Stimulated activated CD8-positive, alpha-beta memory T cell treated with anti-CD3 and anti-CD28 coated beads, Interleukin-7, amount 100 ng/mL, for 48 hours (primary cell): ENCODE data around the gene ACAT2.
A peak's percentile ranks its signal among the peaks of the same experiment; 100 is the strongest.
"Not testable (repeated sequence)": the region's sequence is repeated elsewhere in the genome, so short reads cannot be mapped to it uniquely, and the experiment has no call there.

Experiments used
- DNase-seq, 2 donors: peaks; one replicate each; pipeline ENCODE4 v3.0.0-alpha.2; 2020; ENCODE audit warnings: low read depth in 1 of 2; ENCODE audit errors: extremely low read depth in 1 of 2

The ACAT2 gene

DNA sequence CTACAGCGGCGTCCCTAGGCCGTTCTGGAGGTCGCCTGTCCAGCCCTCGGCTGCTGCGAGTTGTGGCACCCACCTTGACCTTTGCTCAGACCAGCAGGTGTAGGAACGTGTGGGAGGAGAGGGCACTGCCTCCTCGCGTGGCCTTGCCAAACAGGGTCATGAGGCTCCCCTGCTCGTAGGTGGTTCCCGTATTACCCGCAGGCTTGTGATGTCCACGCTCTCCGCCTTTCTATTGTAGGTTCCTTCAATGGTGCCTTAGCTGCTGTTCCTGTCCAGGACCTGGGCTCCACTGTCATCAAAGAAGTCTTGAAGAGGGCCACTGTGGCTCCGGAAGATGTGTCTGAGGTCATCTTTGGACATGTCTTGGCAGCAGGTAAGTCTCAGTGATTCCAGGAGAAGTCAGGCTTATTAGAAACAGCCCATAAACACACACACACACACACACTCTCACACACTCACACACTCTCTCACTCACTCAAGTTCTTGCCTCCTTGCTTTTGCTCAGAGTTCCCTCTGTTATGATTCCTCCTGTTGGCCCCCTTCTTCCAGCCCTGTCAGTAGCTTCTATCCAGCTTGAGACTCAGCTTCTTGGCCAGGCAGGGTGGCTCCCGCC, 942 bp downstream of the ACAT2 start:
- DNase-seq: peak in 1 of 2 donors; percentile 2

DNA sequence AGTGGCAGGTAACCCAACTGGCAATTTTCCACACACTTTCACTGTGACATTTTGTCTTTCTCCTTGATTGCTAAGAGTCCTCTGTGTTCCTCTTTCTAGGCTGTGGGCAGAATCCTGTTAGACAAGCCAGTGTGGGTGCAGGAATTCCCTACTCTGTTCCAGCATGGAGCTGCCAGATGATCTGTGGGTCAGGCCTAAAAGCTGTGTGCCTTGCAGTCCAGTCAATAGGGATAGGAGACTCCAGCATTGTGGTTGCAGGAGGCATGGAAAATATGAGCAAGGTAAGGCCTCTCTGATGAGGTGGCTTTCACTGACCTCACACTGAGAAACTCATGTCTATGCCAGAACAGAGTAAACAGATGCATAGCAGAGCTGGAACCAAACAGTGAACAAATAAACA, 5.1 kb downstream of the ACAT2 start:
- DNase-seq: no peak

DNA sequence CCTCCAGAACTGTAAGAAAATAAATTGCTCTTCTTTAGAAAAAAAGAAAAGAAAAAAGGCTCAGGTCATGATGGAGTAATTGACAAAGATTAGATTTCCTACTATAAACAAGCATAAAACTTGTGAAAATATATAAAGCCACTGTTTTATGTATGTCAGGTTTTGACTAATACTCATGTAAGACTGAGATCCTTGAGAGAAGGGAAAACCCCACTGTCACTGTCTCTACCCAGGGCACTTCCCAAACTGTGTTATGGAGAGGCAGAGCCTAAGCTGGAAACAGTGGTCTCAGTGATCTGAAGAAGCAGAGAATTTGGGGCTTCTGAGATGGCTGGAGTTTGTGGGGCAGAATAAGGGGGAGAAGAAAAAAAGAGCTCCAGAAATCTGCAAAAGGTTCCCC, 7.6 kb downstream of the ACAT2 start:
- DNase-seq: no peak

DNA sequence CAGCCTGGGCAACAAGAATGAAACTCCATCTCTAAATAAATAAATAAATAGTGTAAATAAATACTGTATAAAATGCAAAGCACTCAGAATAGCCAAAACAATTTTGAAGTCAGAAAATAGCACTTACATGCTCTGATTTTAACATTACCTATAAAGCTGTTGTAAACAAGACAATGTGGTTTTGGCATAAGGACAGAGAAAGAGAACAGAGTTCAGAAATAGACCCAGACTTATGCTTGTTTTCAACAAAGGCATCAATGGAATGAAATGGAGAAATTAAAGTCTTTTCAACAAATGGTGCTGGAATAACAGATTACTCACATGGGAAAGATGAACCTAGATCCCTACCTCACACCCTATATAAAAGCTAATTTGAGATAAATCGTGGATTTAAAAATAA, 10.4 kb downstream of the ACAT2 start:
- DNase-seq: no peak

DNA sequence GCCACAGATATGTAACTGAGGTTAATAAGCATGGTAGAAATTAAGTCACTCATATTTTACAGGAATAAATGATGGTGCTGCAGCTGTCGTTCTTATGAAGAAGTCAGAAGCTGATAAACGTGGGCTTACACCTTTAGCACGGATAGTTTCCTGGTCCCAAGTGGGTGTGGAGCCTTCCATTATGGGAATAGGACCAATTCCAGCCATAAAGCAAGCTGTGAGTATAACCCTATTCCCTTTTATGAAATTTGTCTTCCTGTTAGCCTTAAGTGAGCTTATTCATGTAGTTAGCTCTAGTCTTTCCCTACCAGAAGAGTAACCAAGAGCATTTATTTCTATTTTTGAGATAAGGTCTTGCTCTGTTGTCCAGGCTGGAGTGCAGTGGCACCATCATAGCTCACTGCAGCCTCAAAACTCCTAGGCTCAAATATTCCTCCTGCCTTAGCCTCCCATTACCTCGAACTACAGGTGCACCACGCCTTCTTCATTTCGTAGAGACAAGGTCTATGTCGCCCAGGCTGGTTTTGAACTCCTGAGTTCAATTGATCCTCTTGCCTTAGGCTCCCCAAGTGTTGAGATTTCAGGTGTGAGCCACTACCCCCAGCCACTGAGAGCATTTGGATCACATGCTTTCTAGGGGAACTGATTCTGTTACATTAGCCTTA, 15.5 kb downstream of the ACAT2 start:
- no peak for DNase-seq

DNA sequence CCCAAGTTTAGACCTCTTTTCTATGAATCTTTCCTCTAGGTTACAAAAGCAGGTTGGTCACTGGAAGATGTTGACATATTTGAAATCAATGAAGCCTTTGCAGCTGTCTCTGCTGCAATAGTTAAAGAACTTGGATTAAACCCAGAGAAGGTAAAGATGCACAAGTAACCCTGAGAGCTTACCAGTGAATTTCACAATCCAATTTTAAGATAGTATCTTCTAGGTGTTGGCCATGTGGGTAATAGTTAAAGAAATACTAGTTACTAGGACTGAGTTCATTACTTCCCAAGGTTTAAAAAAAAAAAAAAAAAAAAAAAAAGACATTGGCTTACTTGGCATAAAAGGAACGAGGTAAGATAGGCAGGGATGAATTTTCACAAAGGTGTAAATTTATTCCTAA, 16.3 kb downstream of the ACAT2 start:
- no peak for DNase-seq

DNA sequence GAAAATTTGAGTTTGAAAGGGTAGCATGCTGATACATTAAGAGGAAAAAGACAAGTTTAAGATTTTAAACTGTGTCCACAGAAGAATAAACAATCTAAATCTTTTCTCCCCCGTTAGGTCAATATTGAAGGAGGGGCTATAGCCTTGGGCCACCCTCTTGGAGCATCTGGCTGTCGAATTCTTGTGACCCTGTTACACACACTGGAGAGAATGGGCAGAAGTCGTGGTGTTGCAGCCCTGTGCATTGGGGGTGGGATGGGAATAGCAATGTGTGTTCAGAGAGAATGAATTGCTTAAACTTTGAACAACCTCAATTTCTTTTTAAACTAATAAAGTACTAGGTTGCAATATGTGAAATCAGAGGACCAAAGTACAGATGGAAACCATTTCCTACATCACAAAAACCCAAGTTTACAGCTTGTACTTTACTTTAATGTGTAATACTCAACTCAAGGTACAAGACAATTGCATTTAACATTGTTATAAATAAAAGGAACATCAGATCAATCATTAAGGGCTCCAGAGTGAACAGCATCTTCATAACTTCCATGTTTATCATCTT, 16.8 kb downstream of the ACAT2 start:
- no peak for DNase-seq

DNA sequence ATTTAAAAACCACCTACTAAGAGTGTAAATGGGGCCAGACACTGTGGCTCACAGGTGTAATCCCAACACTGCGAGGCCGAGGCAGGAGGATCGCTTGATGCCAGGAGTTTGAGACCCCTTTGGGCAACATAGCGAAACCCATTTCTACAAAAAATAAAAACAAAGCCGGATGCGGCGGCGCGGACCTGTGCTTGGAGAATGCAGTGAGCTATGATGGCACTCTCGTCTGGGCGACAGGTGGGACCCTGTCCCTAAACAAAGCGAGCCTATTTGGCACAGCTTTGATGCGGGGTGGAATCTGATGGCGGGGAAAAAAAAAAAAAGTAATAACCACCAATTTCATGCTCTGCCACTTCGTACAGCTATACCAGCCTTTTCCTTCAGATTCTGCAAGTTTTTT, 26.4 kb downstream of the ACAT2 start:
- no peak for DNase-seq

DNA sequence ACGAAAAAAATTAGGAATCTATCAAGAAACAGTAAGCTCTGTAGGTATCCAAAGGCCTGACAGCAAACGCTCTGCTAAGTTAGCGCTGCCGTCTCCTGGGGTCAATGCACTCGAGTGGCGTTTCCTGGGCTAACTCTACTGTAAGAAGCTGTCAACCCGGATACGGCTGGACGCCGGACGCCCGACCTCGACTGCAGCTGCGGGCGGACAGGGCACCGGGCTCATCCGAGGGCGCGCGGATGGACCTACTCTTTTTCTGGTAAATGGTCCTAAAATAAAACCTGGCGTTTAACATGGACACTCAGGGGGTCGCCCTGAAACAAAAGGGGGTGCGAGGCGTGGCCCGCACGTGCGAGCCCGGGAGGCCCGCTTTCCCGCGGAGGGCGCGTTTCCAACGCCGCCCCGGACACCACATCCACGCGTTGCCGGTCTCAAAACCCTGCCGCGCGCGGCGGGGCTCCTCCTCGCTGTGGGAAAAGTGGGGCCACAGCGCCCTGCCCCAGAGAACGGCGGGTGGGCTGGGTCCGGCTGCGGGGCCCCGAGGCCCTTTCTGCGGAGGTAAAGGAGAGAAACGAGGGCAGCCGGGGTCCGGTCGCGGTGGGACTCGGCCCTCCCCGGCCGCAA, 27.0 kb downstream of the ACAT2 start:
- no peak for DNase-seq

DNA sequence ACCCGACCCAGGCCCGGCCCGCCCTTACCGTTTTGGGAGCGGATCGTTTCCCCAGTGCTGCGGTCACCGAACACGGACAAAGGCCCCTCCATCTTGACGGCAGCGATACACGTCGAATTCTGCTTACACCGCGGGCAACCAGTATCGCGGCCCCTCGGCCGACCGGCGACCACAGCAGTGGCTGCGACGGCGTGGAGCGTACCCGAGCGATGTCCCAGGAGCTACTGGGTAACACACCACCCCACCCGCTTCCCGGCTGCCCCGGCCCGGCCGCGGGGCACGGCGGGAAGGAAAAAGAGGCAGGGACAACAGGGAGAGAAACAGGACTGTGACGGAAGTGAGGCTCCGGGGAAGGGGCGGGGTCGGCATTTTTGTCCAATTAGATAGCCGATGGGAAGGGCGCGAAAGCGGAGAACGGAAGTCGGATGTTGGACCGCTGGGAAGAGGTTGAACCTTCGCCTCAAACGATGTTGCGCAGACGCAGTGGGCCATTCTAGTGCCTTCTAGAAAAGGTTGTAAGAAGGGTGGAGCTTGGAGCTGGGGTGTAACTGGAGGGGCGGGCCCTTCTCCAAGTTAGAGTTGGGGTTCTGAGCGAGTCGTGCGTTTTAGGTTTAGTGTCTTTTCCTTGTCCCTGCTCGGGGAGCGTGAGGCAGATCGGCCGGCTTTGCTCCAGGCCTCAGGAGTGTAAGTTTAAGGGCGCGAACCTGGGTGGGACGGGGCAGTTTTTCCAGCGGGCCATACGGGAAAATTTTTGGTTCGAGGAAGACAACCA, 27.7 kb downstream of the ACAT2 start, which contains the start of gene TCP1:
TSS of gene TCP1 (minus strand) at position 226 of the 772 bp plus-strand sequence. CDS start at position 92, 134 bp downstream.
- DNase-seq: peak; percentile 98 to 100

DNA sequence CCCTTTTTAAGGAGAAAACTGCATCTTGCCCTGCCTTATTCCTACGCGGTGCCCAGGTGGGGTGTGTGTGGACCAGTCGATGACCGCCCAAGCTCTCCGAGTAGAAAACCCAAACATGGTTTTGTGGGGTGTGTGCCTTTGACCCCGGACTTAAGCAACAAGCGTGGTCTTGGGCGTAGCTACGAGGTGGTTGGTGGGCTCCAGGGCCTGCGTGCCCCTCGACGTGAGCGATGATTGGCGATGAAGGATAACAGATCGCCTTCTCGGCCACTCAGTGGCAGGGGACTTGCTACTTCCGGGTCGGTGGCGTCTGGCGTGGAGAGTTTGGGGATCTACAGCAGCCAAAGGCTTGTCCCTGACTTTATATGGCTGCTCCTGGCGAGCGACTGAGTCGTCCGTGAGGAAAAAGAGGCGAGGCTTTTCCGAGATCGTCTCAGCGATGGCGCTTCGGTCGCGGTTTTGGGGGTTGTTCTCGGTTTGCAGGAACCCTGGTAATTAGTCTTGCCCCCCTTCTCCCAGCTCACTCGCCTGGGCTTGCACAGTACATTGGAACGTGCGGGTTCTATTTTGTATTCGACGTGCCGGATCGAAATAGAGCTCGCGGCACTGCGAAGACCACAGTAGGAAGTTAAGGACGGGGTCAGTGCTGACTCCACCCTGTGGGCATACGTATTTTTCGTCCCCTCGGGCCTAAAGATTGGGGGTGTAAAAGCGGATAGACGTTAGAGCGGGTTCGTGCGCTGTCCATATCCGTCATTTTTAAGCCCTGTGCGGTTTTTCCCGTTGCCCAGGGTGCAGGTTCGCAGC, 28.5 kb downstream of the ACAT2 start, which contains the start of gene MRPL18:
TSS of gene MRPL18 (plus strand) at position 319 of the 807 bp plus-strand sequence. CDS start at position 440, 121 bp downstream.
- DNase-seq: peak; percentile 71 to 93

DNA sequence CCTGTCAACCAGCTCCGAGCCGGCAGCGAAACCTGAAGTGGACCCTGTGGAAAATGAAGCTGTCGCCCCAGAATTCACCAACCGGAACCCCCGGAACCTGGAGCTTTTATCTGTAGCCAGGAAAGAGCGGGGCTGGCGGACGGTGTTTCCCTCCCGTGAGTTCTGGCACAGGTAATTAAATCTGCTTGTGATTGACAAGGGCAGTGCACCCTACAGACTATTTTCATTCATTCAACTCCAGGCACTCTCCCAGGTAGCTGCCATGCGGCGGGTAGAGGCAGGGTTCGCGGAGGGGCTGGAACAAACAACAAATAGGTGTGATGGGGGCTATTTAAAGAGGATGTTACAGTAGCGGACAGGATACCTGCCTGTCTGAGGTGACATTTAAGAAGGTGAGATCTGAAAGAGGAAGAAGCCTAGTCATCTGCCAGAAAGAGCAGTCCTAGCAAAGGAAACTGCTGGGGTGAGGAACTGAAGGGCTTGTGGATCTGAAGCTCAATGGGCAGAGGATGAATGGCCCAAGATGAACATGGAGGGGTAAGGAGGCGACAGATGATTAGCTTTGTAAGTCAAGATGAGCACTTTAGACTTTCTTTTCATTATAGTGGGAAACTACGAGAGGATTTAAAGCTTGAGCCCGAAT, 29.2 kb downstream of the ACAT2 start:
- DNase-seq: no peak

DNA sequence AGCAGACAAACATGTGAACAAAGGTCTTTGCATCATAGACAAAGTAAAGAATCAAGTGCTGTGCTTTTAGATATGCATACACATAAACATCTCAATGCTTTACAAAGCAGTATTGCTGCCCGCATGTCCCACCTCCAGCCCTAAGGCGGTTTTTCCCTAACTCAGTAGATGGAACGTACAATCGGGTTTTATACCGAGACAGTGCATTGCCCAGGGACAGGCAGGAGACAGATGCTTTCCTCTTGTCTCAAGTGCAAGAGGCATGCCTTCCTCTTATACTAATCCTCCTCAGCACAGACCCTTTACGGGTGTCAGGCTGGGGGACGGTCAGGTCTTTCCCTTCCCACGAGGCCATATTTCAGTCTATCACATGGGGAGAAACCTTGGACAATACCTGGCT, 33.1 kb downstream of the ACAT2 start:
- DNase-seq: not testable (repeated sequence)

DNA sequence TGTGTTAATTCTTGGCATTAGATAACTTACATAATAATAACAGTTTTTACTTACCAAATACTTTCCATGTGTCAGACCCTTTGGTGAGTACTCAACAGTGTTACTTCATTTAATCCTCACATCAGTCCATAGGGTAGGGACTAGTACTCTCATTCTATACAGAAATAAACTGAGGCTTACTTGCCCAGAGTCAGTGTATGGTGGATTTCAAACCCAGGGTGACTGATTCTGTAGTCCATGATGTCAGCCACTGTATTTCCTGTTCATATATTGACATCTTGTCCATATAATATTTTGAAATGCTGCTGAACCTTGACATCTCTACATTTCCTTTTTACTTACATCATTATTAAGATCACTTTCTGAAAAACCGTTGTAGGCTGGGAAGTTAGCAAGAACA, 35.7 kb downstream of the ACAT2 start:
- DNase-seq: no peak

DNA sequence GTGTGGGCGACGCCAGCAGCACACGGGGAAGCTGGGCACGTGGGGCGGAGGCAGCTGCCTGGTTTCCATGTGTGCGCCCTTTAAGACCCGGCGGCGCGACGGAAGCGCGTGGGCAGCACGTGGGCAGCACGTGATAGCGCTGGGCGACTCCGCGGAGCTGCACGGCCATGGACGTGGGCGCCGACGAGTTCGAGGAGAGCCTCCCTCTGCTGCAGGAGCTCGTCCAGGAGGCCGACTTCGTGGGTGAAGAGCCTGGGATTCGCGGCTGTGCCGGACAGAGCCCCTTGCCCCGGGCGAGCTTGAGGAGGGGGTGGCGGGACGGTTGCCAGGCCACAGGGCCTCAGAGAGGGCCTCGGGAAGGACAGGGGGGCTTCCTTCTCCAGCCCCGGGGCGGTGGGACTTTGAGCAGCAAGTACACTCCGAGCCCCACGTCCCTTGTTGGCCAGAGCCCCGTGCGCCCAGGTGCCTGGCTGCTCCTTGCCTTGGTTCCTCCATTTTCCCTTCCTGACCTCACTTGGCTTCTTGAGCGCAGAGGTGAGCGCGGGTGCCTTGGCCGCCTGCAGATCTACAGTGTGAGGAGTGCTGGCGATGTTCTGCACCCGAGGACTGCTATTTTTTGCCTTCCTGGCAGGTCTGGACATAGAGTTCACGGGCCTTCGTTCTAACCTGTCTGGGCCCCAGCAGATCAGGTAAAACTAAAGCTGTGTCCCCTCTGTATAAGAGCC, 38.5 kb downstream of the ACAT2 start, which contains the start of gene PNLDC1:
TSS of gene PNLDC1 (plus strand) at position 136 of the 725 bp plus-strand sequence. CDS start at position 168, 32 bp downstream.
- DNase-seq: no peak

DNA sequence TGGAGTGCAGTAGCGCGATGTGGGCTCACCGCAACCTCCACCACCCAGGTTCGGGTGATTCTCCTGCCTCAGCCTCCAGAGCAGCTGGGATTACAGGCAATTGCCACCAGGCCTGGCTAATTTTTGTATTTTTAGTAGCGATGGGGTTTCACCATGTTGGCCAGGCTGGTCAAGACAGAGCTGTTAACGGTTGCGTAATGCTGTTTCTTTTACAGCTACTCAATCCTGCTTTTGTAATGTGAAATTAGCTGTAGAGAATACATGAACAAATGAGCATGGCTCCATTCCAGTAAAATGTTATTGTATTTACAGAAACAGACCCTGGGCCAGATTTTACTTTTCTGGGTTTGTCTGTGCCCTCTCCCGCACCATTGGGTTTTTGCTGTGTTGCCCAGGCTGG, 40.1 kb downstream of the ACAT2 start:
- DNase-seq: no peak

DNA sequence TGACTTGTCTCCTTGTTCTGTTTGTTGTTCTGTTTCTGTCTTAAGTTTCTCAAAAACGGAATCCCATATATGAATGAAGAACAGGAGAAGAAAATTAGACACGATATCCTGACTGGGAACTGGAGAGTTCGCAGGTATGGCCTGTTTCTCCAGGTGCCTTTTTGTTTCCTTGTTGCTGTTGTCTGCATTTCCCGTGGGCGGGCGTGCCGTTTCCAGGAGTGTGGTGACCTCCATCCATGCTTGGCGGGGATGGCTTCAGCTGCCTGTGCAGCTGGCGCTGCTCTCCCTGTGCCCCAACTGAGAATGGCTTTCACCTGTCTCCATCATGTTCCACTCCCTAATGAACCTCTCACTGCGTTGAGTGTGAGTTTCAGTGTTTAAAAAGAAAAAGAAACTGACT, 42.7 kb downstream of the ACAT2 start:
- DNase-seq: no peak

DNA sequence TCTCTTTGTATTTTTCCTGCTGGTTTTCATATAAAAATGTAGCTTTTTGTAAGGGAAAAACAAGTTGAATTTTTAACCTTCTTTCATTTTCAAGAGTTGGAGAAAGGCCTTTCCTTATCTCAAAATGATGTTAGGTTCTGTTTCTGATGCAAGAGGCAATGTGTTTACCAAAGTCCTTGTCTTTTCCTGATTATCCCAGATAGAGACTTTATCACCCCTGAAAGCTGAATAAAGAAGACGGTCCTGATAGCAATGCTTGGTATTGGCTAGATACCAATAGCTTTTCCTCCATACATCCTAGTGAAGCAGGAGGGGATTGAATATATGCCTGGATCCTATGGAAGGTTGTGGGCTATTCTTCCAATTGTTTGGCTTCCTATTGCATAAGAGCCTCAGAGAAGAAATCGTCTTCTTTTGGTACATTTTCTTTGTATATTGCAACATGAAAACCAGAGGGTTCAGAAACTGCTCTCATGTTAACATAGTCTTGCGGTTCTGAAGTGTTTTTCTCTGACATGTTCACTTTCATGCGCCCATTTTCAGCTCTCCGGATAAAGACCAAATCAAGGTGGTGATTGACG, 43.7 kb downstream of the ACAT2 start:
- DNase-seq: no peak

DNA sequence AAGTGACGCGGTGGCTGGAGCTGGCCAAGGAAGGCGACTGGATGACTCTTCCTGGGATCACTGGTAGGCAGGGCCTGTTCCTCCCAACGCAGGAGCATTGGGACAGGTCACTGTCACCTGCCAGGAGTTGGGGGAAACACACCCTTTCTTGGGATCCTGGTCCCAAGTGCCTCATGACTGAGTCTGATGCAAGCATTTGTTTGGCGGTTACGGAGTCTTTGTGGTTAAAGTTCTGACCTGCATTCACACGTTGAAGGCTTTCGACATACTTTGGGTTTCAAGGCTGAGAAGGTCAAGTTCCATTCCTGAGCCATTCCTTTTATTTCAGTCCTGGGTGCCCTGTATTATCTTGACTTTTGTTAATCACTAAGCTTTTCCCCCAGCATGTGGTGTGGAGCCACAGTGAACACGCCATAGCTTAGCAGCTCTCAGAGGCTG, 44.2 kb downstream of the ACAT2 start:
- no peak for DNase-seq
